BJ (cell line): ENCODE measurements around the gene VDR. TPM values are rescaled to one million over a fixed set of nuclear protein-coding genes. Genes with fewer than 3 reads are reported as not detected.
"Not testable (repeated sequence)": the region's sequence is repeated elsewhere in the genome, so short reads cannot be mapped to it uniquely, and the experiment has no call there.

Experiments
- CTCF ChIA-PET: fragments of 350-600 bp; formaldehyde crosslinking; extraction: SDS; loops from one replicate; lab custom pipeline; 2021; ENCODE audit warnings: antibody characterized with exemption, inconsistent platforms; lab: Yijun Ruan, JAX
- POLR2A ChIA-PET: fragments of 300-600 bp; sonication (Branson Sonifier 250); formaldehyde crosslinking; extraction: SDS; loops from one replicate; lab custom pipeline; 2021; ENCODE audit warnings: antibody characterized with exemption; lab: Charles Lee
- DNase-seq: peaks from one replicate; pipeline ENCODE4 v3.0.0-alpha.2; 2011; ENCODE audit warnings: low read depth
- H3K27me3 ChIP-seq: 2 replicates; pipeline ENCODE4 v1.6.0; 2011; ENCODE audit warnings: low read length; ENCODE audit not compliant: control insufficient read depth, insufficient read depth
- H3K36me3 ChIP-seq: 2 replicates; pipeline ENCODE4 v1.5.1; 2011; ENCODE audit warnings: low read length; ENCODE audit not compliant: control insufficient read depth, insufficient read depth
- H3K4me3 ChIP-seq: 2 replicates; pipeline ENCODE4 v1.5.1; 2011; ENCODE audit warnings: low read depth, mild to moderate bottlenecking, control low read depth, low read length
- polyA plus RNA-seq: library from polyadenylated mRNA; depleted of rRNA; stranded (reverse); fragments of >200 nt; gene quantifications from 2 replicates; pipeline ENCODE4 v1.2.3, GENCODE V29; 2011
- TF ChIP-seq, protein P1 (sequence below): IDR thresholded peaks from 2 replicates; pipeline ENCODE4 v1.5.1; 2011; ENCODE audit warnings: low read depth, mild to moderate bottlenecking, control low read depth, inconsistent platforms, low read length, moderate library complexity; ENCODE audit not compliant: insufficient read depth

Gene VDR
- polyA plus RNA-seq, 1 experiment = 40.5 TPM

DNA sequence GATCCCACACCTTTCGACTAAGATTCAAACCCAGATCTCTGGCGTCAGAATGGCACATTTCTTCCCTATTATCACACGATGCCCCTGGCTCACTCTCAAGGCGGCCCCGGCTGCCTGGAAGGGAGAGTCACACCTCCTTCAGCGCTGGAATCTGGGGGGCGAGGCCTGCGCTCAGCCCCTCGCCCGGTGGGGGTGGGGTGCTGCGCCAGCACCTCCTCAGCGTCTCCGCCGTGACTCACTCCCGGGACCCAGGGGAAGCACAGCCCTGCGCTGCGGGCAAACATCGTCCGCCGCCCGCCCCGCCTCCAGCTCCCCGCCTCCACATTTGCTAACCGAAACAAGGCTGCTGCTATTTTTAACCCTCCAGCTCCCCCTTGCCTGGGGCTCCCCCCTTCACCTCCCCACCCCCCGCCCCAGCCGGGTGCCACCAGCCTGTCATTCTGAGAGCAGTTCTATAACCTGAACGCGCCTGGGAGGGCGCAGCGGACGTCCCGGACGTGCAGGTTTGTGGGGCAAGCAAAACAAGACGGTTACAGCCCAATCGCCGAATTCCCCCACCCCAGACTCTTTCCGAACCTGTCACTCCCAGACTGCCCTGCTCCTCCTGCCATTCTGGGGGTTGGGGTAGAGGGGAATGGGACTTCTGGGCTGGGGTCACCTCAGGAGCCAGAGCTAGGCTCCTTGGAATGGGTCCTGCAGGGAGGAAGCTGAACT lies 91.8 kb downstream of the VDR start:
- ChIA-PET CTCF (interaction anchor here (0.6 to 3.3 kb wide), 12 partner anchors 11 to 97 kb away, joined by 3 to 26 read pairs (median 4); no protein-coding TSS in a partner anchor), POLR2A (interaction anchor here (0.6 kb wide), 2 partner anchors 84 to 90 kb away, joined by 3 to 4 read pairs; no protein-coding TSS in a partner anchor)
- Histone ChIP-seq H3K36me3 (peaks cover 8% of the 10 kb centered on the region), H3K4me3 (peak overlapping the region; percentile 18), H3K27me3 (no peaks in the 10 kb centered on the region)
- TF ChIP-seq, protein P1, sequence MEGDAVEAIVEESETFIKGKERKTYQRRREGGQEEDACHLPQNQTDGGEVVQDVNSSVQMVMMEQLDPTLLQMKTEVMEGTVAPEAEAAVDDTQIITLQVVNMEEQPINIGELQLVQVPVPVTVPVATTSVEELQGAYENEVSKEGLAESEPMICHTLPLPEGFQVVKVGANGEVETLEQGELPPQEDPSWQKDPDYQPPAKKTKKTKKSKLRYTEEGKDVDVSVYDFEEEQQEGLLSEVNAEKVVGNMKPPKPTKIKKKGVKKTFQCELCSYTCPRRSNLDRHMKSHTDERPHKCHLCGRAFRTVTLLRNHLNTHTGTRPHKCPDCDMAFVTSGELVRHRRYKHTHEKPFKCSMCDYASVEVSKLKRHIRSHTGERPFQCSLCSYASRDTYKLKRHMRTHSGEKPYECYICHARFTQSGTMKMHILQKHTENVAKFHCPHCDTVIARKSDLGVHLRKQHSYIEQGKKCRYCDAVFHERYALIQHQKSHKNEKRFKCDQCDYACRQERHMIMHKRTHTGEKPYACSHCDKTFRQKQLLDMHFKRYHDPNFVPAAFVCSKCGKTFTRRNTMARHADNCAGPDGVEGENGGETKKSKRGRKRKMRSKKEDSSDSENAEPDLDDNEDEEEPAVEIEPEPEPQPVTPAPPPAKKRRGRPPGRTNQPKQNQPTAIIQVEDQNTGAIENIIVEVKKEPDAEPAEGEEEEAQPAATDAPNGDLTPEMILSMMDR = no peak
- DNase-seq = peak; percentile 59

DNA sequence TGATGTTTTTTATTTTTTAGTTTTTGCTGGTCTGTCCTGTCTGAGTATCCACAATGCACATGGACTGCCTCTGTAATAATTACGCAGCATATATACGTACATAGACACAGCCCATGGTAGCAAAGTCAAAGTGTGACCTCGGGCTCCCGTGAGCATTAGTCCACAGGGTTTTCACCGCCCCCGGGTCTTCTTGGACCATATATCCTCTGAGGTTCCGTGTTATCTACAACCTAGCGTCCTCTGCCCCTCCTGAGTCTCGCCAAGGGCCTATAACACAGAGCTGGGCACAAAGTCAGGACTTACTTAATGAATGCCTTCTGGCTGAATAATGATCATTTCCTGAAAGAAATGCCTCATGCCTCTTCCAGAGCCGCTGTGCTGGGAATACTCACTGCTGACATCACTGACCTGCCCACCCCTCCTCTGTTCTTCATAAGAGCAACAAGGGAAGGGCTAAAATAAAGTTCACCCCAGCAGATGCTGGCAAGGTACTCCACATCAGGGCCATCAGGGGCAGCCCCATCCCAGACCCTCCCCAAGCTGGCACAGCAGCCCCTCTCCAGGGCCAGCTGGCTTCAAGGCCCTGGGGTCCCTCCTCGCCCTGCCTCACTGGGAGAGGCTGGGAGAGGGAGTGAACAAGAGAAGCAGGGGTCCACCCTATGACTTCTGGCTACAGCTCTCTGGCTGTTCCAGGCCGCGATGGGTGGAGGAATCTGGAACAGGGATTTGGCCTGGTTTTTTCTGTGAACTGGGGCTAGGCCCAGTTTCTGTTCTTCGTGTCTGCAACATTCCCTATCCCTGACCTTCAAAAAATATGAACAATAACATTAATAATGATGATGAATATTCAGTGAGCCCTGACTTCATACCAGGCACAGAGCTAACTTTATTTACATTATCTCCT lies 93.0 kb downstream of the VDR start:
- TF ChIP-seq, protein P1 = no peak
- DNase-seq = no peak
- POLR2A ChIA-PET = no interaction called here
- CTCF ChIA-PET = interaction anchor here (0.7 to 3.3 kb wide), 11 partner anchors 16 to 135 kb away, joined by 3 to 26 read pairs (median 4); partner anchors contain the start of gene SLC48A1
- H3K4me3 ChIP-seq = no peak overlapping the region
- peaks cover 8% of the 10 kb centered on the region for H3K36me3 ChIP-seq
- H3K27me3 ChIP-seq = no peaks in the 10 kb centered on the region

DNA sequence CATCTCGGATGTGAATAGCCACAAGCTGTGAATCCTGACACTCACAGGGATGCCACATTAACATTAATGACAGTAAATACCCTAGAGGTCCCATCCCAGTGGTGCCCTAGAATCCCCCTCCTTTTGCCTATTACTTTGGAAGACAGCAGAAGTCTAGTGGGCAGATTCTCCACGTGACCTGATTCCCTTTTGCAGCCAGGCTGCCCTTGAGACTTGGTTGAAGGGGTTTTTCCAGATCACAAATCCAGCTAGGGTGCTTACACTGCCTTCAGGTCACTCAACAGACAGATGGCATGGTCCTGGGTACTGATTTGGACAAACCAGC lies 93.8 kb downstream of the VDR start:
- TF ChIP-seq, protein P1 = no peak
- ChIA-PET CTCF (interaction anchor here (0.8 to 1.7 kb wide), 7 partner anchors 23 to 139 kb away, joined by 3 to 6 read pairs (median 3); partner anchors contain the start of gene SLC48A1), POLR2A (no interaction called here)
- Histone ChIP-seq H3K36me3 (peaks cover 8% of the 10 kb centered on the region), H3K4me3 (no peak overlapping the region), H3K27me3 (no peaks in the 10 kb centered on the region)
- DNase-seq = no peak

DNA sequence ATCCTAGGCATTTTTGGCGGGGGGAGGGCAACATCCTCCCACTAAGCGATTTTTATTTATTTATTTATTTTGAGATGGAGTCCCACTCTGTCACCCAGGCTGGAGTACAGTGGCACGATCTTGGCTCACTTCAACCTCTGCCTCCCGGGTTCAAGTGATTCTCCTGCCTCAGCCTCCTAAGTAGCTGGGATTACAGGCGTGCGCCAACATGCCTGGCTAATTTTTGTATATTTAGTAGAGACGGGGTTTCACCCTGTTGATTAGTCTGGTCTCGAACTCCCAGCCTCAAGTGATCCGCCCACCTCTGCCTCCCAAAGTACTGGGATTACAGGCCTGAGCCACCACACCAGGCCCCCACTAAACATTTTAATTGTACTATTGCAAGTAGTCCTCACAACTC lies 95.3 kb downstream of the VDR start:
- H3K4me3 ChIP-seq, DNase-seq, POLR2A ChIA-PET, H3K27me3 ChIP-seq: not testable (repeated sequence)
- peaks cover 12% of the 10 kb centered on the region for H3K36me3 ChIP-seq
- CTCF ChIA-PET = interaction anchor here (0.6 to 13.2 kb wide), 2 partner anchors 26 to 38 kb away, joined by 3 to 174 read pairs; no protein-coding TSS in a partner anchor

DNA sequence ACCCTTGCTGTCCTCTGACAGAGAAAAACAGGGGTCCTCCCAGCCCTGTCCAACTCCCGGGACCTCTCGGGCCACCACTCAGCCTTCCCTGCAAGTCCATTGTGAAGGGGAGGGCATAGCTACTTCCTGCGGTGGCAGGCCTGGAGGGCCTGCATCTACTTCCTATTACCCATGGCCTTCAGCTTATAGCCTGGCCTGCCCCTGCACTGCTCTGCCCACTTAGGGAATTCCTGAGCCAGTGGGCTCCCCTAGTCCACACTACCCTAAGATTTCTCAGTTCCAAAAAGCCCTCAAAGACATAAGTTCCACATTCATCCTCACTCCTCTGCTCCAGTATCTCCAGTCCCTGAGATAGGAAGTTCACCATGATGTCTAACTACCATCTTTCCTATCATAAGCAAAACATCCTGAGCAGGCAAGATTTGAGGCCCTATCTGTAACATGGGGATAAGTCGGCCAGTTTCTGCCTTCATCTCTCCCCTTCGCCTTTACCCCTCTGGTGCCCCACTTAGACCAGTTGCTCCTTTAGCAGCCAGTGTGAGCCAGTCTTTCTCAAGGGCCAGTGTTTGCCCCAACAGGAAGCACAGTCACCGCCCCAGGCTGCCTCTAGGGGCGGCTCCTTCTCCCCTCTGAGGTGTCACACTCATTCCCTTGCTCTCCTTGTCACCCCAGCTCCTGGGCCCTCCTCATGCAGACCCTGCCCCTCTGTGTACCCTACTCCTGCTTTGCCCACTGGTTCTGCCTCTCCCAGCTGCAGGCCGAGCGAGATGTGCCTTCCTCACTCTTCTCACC lies 96.0 kb downstream of the VDR start:
- TF ChIP-seq, protein P1 = peak; percentile 38
- Histone ChIP-seq H3K36me3 (peaks cover 6% of the 10 kb centered on the region), H3K4me3 (no peak overlapping the region), H3K27me3 (no peaks in the 10 kb centered on the region)
- ChIA-PET POLR2A (interaction anchor here (0.7 to 1.5 kb wide), 2 partner anchors 10 to 27 kb away, joined by 4 to 5 read pairs; no protein-coding TSS in a partner anchor), CTCF (interaction anchor here (1.2 to 13.2 kb wide), 8 partner anchors 8 to 94 kb away, joined by 4 to 174 read pairs (median 7); no protein-coding TSS in a partner anchor)
- DNase-seq = no peak
